Transverse colon (tissue), 4 donors: ENCODE results near the gene TMEM132E. TPM values are rescaled to one million over a fixed set of nuclear protein-coding genes. Genes with fewer than 3 reads are reported as not detected.

Source experiments
- DNase-seq: peaks from one replicate; pipeline ENCODE4 v3.0.0-alpha.2; 2019
- H3K27ac ChIP-seq, 4 donors: fragments of 200-600 bp; sonication (generic); 2 replicates each; pipeline ENCODE4 v1.5.1; 2016 to 2018; ENCODE audit warnings: inconsistent platforms in 4 of 4
- H3K27me3 ChIP-seq: fragments of 200-600 bp; sonication (generic); 2 replicates; pipeline ENCODE4 v1.5.1; 2017; ENCODE audit warnings: inconsistent platforms
- H3K36me3 ChIP-seq, 4 donors: fragments of 200-600 bp; sonication (generic); 2 replicates each; pipeline ENCODE4 v1.5.1; 2017 to 2019; ENCODE audit warnings: inconsistent platforms in 4 of 4
- H3K4me1 ChIP-seq, 4 donors: fragments of 200-600 bp; sonication (generic); 2 replicates each; pipeline ENCODE4 v1.5.1; 2017 to 2020; ENCODE audit warnings: inconsistent platforms in 4 of 4
- H3K4me3 ChIP-seq, 4 donors: fragments of 200-600 bp; sonication (generic); 1 replicate in 1 of 4; 2 replicates in 3 of 4; pipeline versions ENCODE4 v1.5.1 to v1.6.1; 2017 to 2019; ENCODE audit warnings: inconsistent platforms in 4 of 4
- H3K9me3 ChIP-seq, 2 donors: fragments of 200-600 bp; sonication (generic); 2 replicates each; pipeline ENCODE4 v1.5.1; 2017 to 2019; ENCODE audit warnings: inconsistent platforms in 2 of 2
- EP300 ChIP-seq: sonication (generic); formaldehyde crosslinking; IDR thresholded peaks from one replicate; pipeline ENCODE4 v1.6.1; 2017; ENCODE audit warnings: antibody characterized with exemption, low read depth
- POLR2A ChIP-seq: fragments of 450-650 bp; IDR thresholded peaks from one replicate; pipeline ENCODE4 v1.6.1; 2016; ENCODE audit warnings: antibody characterized with exemption, mild to moderate bottlenecking, moderate library complexity
- POLR2AphosphoS5 ChIP-seq, 3 donors: sonication (generic); formaldehyde crosslinking; IDR thresholded peaks; one replicate each; pipeline ENCODE4 v1.6.1; 2016; ENCODE audit warnings: antibody characterized with exemption in 3 of 3
- WGBS, 2 donors: methylation state at CpG; one replicate each; pipeline ENCODE4 v1.1.5; 2018; ENCODE audit warnings: low coverage in 1 of 2; 5-methylcytosine and 5-hydroxymethylcytosine counted together
- in situ Hi-C, 4 donors: fragments of 200-750 bp; cut with MboI; loops; one replicate each; pipeline versions ENCODE4 v1.15.0 to v1.15.1; 2017; ENCODE audit warnings: low sequenced_read_pairs in 3 of 4, low pct_ligation_motif_present in 1 of 4, low pct_unique_long_range_greater_than_20kb in 1 of 4
- intact Hi-C: fragments of 100-400 bp; cut with DNase I; formaldehyde crosslinking; loops from one replicate; pipeline ENCODE4 v1.15.1; 2023; ENCODE audit warnings: low total_unique reads
- total RNA-seq, 4 donors: library from RNA; depleted of rRNA; stranded (reverse); fragments of >200 nt; gene quantifications; one replicate each; pipeline ENCODE4 v1.1.0, GENCODE V29; 2016
- TF ChIP-seq, protein P1 (sequence below), 5 experiments: fragments of 200-600 bp in 3 of 5; fragments of 450-650 bp in 2 of 5; sonication (generic) in 3 of 5; IDR thresholded peaks; 1 replicate in 2 of 5; 2 replicates in 3 of 5; pipeline ENCODE4 v1.5.1; 2016 to 2017; ENCODE audit warnings: antibody characterized with exemption in 5 of 5, inconsistent platforms in 3 of 5, mild to moderate bottlenecking in 2 of 5, moderate library complexity in 1 of 5

Gene TMEM132E
- total RNA-seq, 4 donors from 2014 or later = not detected

- WGBS, 2 donors = 77% methylated on average over 2 of the region's 2 CpGs; no CpG with 5 or more reads in 1 of the 2 donors
- H3K27me3 ChIP-seq = peaks cover 34% of the 10 kb centered on the region
These were observed 12.5 kb upstream of the TMEM132E start for GRCh38 chr17:34566873-34567272.

GRCh38 chr17:34567691-34568465 lies 11.5 kb upstream of the TMEM132E start:
- WGBS, 2 donors = 49% methylated on average over 11 of the region's 11 CpGs; no CpG with 5 or more reads in 1 of the 2 donors
- DNase-seq = no peak
- TF ChIP-seq, protein P1, sequence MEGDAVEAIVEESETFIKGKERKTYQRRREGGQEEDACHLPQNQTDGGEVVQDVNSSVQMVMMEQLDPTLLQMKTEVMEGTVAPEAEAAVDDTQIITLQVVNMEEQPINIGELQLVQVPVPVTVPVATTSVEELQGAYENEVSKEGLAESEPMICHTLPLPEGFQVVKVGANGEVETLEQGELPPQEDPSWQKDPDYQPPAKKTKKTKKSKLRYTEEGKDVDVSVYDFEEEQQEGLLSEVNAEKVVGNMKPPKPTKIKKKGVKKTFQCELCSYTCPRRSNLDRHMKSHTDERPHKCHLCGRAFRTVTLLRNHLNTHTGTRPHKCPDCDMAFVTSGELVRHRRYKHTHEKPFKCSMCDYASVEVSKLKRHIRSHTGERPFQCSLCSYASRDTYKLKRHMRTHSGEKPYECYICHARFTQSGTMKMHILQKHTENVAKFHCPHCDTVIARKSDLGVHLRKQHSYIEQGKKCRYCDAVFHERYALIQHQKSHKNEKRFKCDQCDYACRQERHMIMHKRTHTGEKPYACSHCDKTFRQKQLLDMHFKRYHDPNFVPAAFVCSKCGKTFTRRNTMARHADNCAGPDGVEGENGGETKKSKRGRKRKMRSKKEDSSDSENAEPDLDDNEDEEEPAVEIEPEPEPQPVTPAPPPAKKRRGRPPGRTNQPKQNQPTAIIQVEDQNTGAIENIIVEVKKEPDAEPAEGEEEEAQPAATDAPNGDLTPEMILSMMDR (IDR thresholded peaks at IDR 0.05) = no peak
- no peak for TF ChIP-seq POLR2A
- no peak for TF ChIP-seq EP300
- TF ChIP-seq POLR2AphosphoS5 (IDR thresholded peaks at IDR 0.05) = no peak
- Histone ChIP-seq H3K27ac (no peak overlapping the region), H3K9me3 (no peaks in the 10 kb centered on the region), H3K4me3 (no peak overlapping the region), H3K4me1 (no peaks in the 10 kb centered on the region), H3K36me3 (no peaks in the 10 kb centered on the region), H3K27me3 (peaks cover 30% of the 10 kb centered on the region)
- in situ Hi-C loops (loop anchor here in 1 of 4 donors (25.0 kb wide), 1 partner anchor 94 kb away; no protein-coding TSS in a partner anchor), intact Hi-C loops (no loop called here)

More at GRCh38 chr17:34566873-34567272, 12.5 kb upstream of the TMEM132E start:
- no peak for DNase-seq
- H3K27ac ChIP-seq = no peak overlapping the region
- H3K36me3 ChIP-seq = no peaks in the 10 kb centered on the region
- no peaks in the 10 kb centered on the region for H3K9me3 ChIP-seq
- no peaks in the 10 kb centered on the region for H3K4me1 ChIP-seq
- TF ChIP-seq, protein P1 (IDR thresholded peaks at IDR 0.05) = no peak
- TF ChIP-seq POLR2AphosphoS5 (IDR thresholded peaks at IDR 0.05) (no peak), POLR2A (no peak), EP300 (no peak)
- intact Hi-C loops (no loop called here), in situ Hi-C loops (loop anchor here in 1 of 4 donors (25.0 kb wide), 1 partner anchor 95 kb away; no protein-coding TSS in a partner anchor)
- H3K4me3 ChIP-seq = no peak overlapping the region

DNA sequence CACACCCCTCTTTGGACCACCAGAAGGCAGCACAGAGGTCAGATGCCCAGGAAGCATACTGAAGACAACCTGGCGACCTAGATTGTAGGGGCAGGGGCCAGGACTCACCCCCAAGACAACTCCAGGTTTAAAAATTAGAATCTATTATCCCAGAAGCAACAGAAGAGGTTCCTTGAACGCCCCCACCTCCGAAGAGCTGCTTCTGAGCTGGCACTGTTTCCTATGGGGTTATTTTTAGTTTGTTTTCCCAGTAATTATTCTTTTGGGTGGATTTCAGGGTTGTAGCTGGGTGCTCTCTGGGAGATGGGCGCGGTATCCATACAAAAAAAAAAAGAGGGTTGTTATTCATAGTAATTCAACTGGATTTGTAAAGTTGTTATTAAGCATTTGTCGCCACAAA lies 10.4 kb upstream of the TMEM132E start:
- DNase-seq = no peak
- H3K27ac ChIP-seq = no peak overlapping the region
- 78 to 89% methylated on average over 4 to 6 of the region's 6 CpGs for WGBS, 2 donors
- intact Hi-C loops = no loop called here
- peaks cover 37% of the 10 kb centered on the region for H3K27me3 ChIP-seq
- no peaks in the 10 kb centered on the region for H3K36me3 ChIP-seq
- H3K4me3 ChIP-seq = no peak overlapping the region
- in situ Hi-C loops = loop anchor here in 1 of 4 donors (25.0 kb wide), 1 partner anchor 93 kb away; no protein-coding TSS in a partner anchor
- no peak for TF ChIP-seq POLR2A
- no peak for TF ChIP-seq EP300
- TF ChIP-seq, protein P1 (IDR thresholded peaks at IDR 0.05) = no peak
- no peak for TF ChIP-seq POLR2AphosphoS5 (IDR thresholded peaks at IDR 0.05)
- H3K9me3 ChIP-seq = no peaks in the 10 kb centered on the region
- H3K4me1 ChIP-seq = no peaks in the 10 kb centered on the region

GRCh38 chr17:34569591-34569990 lies 9.8 kb upstream of the TMEM132E start:
- Histone ChIP-seq H3K27ac (no peak overlapping the region), H3K9me3 (no peaks in the 10 kb centered on the region), H3K36me3 (no peaks in the 10 kb centered on the region), H3K4me1 (no peaks in the 10 kb centered on the region), H3K4me3 (no peak overlapping the region), H3K27me3 (peaks cover 40% of the 10 kb centered on the region)
- in situ Hi-C loops (loop anchor here in 1 of 4 donors (25.0 kb wide), 1 partner anchor 93 kb away; no protein-coding TSS in a partner anchor), intact Hi-C loops (no loop called here)
- WGBS, 2 donors = 33% methylated on average over 2 of the region's 2 CpGs; no CpG with 5 or more reads in 1 of the 2 donors
- no peak for DNase-seq
- TF ChIP-seq POLR2AphosphoS5 (IDR thresholded peaks at IDR 0.05) = no peak
- no peak for TF ChIP-seq POLR2A
- TF ChIP-seq EP300 = no peak
- TF ChIP-seq, protein P1 (IDR thresholded peaks at IDR 0.05) = no peak
